ENCODE measurements around the gene OXA1L. TPM values are rescaled to one million over a fixed set of nuclear protein-coding genes. Genes with fewer than 3 reads are reported as not detected.

The OXA1L gene
- polyA plus RNA-seq, 1 donor from 2014 or later = 60.7 TPM

GRCh38 chr14:22813145-22813544, 46.7 kb downstream of the OXA1L start:
- Histone ChIP-seq H3K9me3 (ENCODE audit: low read length) (no peaks in the 10 kb centered on the region), H3K27ac (ENCODE audit: low read length) (no peak overlapping the region), H3K4me3 (ENCODE audit: low read length) (no peak overlapping the region), H3K4me2 (ENCODE audit: low read length) (no peak overlapping the region), H3K27me3 (ENCODE audit: insufficient read depth, low read depth, low read length) (no peaks in the 10 kb centered on the region), H3K9me2 (ENCODE audit: insufficient read depth, low read length) (no peaks in the 10 kb centered on the region), H3K36me3 (ENCODE audit: insufficient read depth, low read length) (no peaks in the 10 kb centered on the region), H3F3A (ENCODE audit: insufficient read depth, low read length, poor library complexity, severe bottlenecking) (no peaks in the 10 kb centered on the region), H4K20me1 (ENCODE audit: insufficient read depth) (no peaks in the 10 kb centered on the region), H3K9ac (ENCODE audit: low read length) (no peak overlapping the region), H2AFZ (ENCODE audit: low read depth, low read length) (no peak overlapping the region), H3K79me2 (replicated peaks; ENCODE audit: insufficient read depth, low read length) (no peaks in the 10 kb centered on the region)
- TF ChIP-seq MXI1 (conservative IDR thresholded peaks at IDR 0.05; ENCODE audit: poor library complexity, severe bottlenecking) = no peak
- no peak for TF ChIP-seq EZH2 (IDR thresholded peaks at IDR 0.05; ENCODE audit: borderline replicate concordance, insufficient read depth, low read length, poor library complexity, severe bottlenecking)
- no peak for TF ChIP-seq TAF1 (IDR thresholded peaks at IDR 0.05; ENCODE audit: low read depth)
- TF ChIP-seq CTCF (IDR thresholded peaks at IDR 0.05; ENCODE audit: poor library complexity, severe bottlenecking) = no peak
- TF ChIP-seq SMC3 (conservative IDR thresholded peaks at IDR 0.05; ENCODE audit: poor library complexity) = no peak
- no peak for TF ChIP-seq RAD21 (conservative IDR thresholded peaks at IDR 0.05)
- TF ChIP-seq REST (IDR thresholded peaks at IDR 0.05; ENCODE audit: borderline replicate concordance) = no peak
- no peak for TF ChIP-seq EP300 (conservative IDR thresholded peaks at IDR 0.05; ENCODE audit: poor library complexity, severe bottlenecking)
- TF ChIP-seq POLR2AphosphoS5 (IDR thresholded peaks at IDR 0.05) = no peak

GRCh38 chr14:22814373-22814772, 47.9 kb downstream of the OXA1L start:
- Histone ChIP-seq H3F3A (ENCODE audit: insufficient read depth, low read length, poor library complexity, severe bottlenecking) (no peaks in the 10 kb centered on the region), H3K9me2 (ENCODE audit: insufficient read depth, low read length) (no peaks in the 10 kb centered on the region), H3K79me2 (replicated peaks; ENCODE audit: insufficient read depth, low read length) (no peaks in the 10 kb centered on the region), H3K27ac (ENCODE audit: low read length) (no peak overlapping the region), H3K9ac (ENCODE audit: low read length) (no peak overlapping the region), H3K4me3 (ENCODE audit: low read length) (no peak overlapping the region), H3K4me2 (ENCODE audit: low read length) (no peak overlapping the region), H3K9me3 (ENCODE audit: low read length) (no peaks in the 10 kb centered on the region), H3K27me3 (ENCODE audit: insufficient read depth, low read depth, low read length) (no peaks in the 10 kb centered on the region), H3K36me3 (ENCODE audit: insufficient read depth, low read length) (no peaks in the 10 kb centered on the region), H2AFZ (ENCODE audit: low read depth, low read length) (no peak overlapping the region), H4K20me1 (ENCODE audit: insufficient read depth) (no peaks in the 10 kb centered on the region)
- TF ChIP-seq SMC3 (conservative IDR thresholded peaks at IDR 0.05; ENCODE audit: poor library complexity) (no peak), CTCF (IDR thresholded peaks at IDR 0.05; ENCODE audit: poor library complexity, severe bottlenecking) (no peak), EZH2 (IDR thresholded peaks at IDR 0.05; ENCODE audit: borderline replicate concordance, insufficient read depth, low read length, poor library complexity, severe bottlenecking) (no peak), POLR2AphosphoS5 (IDR thresholded peaks at IDR 0.05) (no peak), EP300 (conservative IDR thresholded peaks at IDR 0.05; ENCODE audit: poor library complexity, severe bottlenecking) (no peak), RAD21 (conservative IDR thresholded peaks at IDR 0.05) (no peak), MXI1 (conservative IDR thresholded peaks at IDR 0.05; ENCODE audit: poor library complexity, severe bottlenecking) (no peak), TAF1 (IDR thresholded peaks at IDR 0.05; ENCODE audit: low read depth) (no peak), REST (IDR thresholded peaks at IDR 0.05; ENCODE audit: borderline replicate concordance) (no peak)
